Epidermal melanocyte (primary cell): ENCODE measurements around the gene LYPD6.

Experiments used
- DNase-seq: peaks from one replicate; pipeline ENCODE4 v3.0.0; 2011; ENCODE audit warnings: low spot score; ENCODE audit not compliant: insufficient read length

LYPD6 gene

GRCh38 chr2:149346272-149346671 lies 15.9 kb downstream of the LYPD6 start:
- no peak for DNase-seq

DNA sequence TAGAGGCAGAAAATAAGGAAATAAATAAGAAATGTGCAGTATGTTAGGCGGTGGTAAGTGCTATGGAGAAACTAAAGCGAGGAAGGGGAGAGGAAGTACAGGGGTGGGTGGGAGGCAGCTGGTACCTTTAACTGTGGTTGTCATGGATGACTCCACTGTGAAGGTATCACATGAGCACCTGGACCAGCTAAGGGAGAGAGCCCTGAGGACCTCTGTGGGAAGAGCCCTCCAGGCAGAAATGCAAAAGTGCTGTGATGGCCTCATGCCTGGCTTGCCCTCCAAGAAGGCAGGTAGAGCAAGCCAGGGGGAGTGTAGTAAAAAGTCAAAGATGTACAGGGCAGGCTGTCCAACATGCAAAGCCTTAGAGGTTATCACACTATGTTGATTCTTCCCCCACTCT lies 17.9 kb downstream of the LYPD6 start:
- DNase-seq, result no peak

DNA sequence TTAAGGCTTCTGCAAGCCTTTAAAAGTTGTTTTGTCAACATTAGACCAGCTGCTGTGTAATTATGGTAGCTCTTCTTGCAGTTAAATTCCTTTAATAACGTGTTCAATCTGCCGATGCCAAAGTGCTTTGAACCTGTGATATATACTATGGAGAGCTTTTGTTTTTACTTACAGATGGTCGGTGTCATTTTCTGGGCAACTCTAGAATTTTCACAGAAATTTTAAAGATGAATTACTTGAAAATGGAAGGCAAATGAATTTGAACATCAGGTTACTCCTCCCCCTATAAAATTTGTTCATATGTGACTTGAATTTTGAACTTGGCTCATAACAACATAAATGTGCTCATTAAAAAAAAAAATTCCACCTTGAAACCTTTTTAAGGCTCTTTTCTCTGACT lies 23.0 kb downstream of the LYPD6 start:
- DNase-seq, result no peak

DNA sequence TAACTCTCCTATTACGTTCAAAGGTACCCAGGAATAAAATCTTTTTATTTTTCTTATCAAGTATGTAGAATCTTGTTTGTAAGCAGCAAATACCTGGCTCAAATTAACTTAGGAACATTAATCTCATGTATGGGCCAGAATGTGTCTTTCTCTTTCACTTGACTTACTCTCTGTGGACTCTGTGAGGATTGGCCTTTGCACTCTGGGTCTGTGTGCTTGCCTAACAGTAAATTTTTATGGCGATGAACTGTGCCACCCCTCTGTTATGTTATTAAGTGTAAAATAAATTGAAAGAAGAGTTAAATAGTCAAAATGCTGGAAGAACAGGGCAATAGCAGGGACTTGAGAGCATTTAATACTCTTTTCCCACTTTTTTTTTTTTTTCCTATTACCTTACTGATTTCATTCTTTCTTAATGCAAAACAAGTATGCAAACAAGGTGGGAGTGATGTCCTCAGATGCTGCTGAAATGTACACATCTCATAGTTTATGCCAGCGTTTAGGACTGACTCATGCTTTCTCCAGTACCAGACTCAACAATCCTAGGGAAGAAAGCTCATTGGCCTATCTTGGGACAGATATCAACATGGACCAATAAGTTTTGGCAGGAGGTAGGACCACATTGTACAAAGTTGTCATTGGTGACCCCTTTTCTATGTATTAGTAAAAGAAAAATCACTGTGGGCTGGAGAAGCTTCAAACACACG lies 25.5 kb downstream of the LYPD6 start:
- no peak for DNase-seq

DNA sequence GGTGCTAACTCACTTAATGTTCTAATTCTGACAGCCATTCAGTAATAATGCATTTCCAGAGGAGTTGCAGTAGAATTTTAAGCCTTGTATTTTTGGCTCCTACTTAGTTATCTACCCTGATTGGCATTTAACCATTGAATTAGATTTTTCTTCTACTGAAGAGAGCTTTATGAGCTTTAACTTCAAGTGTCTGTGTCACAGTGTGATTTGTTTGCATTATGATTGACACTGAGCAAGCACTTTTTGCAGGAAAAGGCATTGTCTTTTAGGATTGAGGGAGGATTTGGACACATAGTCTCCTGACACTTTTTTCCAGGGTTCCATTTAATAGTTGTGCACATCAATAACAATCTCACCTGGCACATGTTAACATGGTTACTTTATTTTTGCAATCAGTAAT lies 26.7 kb downstream of the LYPD6 start:
- DNase-seq, result no peak

DNA sequence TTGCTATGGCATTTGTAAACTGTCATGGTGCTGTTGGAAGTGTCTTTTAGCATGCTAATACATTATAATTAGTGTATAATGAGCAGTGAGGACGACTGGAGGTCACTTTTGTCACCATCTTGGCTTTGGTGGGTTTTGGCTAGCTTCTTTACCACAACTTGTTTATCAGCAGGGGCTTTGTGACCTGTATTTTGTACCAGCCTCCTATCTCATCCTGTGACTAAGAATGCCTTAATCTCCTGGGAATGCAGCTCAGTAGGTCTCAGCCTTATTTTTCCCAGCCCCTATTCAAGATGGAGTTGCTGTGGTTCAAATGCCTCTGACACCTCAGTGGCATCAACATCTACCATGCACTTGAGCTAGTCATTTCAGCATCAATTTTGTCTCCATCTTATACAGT lies 29.7 kb downstream of the LYPD6 start:
- DNase-seq, result no peak

DNA sequence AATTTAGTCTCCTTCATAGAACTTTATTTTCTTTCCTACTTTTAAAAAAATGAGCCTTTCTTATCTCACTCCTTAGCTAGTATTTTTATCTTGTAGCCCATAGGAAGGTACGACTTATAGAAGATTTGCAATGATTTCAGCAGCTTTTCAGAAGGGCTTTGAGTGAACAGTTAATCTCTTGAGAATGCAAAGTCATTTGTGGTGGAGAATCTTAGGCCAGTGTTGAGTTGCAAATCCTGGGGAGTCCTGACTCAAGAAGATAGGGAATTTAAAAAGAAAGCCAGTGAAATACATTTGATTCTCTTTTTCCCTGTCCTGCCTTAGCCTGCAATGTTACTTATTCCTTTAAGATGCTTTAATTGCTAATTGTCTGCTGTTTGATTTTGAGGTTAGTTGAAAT lies 33.6 kb downstream of the LYPD6 start:
- no peak for DNase-seq

- no peak for DNase-seq
Measured at GRCh38 chr2:149364839-149365238, 34.5 kb downstream of the LYPD6 start.

GRCh38 chr2:149365931-149366583 lies 35.7 kb downstream of the LYPD6 start:
- no peak for DNase-seq

DNA sequence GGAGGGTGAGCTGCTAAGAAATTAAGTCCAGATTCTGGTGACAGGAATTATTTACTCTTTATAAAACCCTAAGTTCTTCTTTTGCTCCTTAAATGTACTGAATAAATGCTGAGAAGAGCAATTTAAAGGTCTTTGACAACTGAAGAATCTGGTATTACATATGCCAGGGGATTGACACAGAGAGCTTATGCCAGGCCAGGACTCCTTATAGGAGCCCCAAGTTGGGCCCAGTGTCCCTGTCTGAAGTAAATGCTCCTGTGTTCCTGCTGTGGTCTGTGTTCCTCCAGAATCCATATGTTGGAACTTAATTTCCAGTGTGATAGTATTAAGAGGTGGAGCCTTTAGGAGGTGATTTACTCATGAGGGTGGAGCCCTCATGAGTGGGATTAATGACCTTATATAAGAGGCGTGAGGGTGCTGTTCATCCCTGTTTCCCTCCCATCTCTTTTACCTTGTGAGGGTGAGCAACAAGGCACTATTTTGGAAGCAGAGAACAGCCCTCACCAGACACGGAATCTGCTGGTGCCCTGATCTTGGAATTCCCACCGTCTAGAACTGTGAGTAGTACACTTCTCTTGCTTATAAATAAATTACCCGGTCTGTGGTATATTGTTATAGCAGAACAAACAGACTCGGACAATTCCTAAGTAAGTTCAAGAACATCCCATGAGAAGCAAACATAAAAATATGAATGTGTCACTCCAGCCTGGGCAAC lies 39.8 kb downstream of the LYPD6 start:
- DNase-seq, result no peak

GRCh38 chr2:149371476-149371875 lies 41.1 kb downstream of the LYPD6 start:
- no peak for DNase-seq

GRCh38 chr2:149375801-149376361 lies 45.5 kb downstream of the LYPD6 start:
- DNase-seq, result no peak

- no peak for DNase-seq
Measured at GRCh38 chr2:149380205-149380604, 49.8 kb downstream of the LYPD6 start.

- DNase-seq, result no peak
Measured at GRCh38 chr2:149383340-149383739, 53.0 kb downstream of the LYPD6 start.

GRCh38 chr2:149385350-149385749 lies 55.0 kb downstream of the LYPD6 start:
- no peak for DNase-seq

DNA sequence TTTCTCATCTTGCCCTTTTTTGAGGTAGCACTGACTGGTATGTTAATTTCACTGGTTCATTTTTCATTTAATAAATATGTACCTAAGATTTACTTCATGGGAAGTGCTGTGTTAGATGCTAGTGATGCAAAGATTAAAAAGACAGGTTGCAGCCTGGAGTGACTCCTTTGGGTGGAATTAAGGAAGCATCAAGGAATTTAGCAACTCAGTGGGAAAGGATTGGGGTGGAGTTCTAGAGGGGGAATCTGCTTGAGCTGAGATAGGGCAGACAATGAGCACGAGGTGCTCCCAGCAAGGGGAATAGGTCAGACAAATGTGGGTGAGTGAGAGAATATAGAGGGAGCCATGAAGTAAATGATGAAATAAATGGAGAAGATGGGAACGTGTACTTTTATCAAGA lies 57.0 kb downstream of the LYPD6 start:
- no peak for DNase-seq

GRCh38 chr2:149388120-149388816 lies 57.9 kb downstream of the LYPD6 start:
- DNase-seq, result no peak

GRCh38 chr2:149389506-149390167 lies 59.2 kb downstream of the LYPD6 start:
- DNase-seq, result no peak

DNA sequence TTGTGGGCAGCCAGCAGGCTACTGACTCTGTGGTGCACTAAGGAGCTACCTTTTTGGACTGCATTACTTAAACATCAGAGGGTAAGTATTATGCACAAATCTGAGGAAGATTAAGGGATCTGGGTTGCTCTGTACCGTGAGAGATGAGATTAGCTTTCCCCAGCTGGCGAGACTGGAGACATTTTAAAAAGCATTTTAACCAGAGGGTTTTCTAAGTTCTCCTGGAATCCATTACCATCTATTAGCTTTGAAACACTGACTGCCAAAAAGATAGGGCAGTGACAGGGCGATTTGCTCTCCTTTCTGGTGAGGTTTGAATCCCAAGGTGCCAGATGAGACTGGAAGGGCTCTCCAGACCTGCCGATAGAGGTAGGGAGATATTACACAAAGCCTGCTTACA lies 63.2 kb downstream of the LYPD6 start:
- no peak for DNase-seq

DNA sequence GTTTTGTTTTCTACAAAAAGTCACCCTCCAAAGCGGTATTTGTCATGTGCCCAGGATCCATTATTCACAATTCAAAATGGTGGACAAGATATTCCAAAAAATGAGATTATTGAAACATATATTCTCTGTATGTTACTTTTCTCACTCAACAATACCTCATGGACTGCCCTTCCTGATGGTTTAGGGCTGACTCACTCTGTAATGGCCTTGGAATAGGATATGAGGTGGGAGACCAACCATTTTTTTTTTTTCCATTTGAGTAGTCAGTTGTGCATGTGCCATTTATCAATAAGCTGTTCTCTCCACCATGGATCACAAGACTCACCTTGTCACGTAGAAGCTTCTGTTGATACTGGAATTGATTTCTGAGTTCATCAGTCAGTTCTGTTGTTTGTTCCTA lies 64.5 kb downstream of the LYPD6 start:
- DNase-seq, result no peak

DNA sequence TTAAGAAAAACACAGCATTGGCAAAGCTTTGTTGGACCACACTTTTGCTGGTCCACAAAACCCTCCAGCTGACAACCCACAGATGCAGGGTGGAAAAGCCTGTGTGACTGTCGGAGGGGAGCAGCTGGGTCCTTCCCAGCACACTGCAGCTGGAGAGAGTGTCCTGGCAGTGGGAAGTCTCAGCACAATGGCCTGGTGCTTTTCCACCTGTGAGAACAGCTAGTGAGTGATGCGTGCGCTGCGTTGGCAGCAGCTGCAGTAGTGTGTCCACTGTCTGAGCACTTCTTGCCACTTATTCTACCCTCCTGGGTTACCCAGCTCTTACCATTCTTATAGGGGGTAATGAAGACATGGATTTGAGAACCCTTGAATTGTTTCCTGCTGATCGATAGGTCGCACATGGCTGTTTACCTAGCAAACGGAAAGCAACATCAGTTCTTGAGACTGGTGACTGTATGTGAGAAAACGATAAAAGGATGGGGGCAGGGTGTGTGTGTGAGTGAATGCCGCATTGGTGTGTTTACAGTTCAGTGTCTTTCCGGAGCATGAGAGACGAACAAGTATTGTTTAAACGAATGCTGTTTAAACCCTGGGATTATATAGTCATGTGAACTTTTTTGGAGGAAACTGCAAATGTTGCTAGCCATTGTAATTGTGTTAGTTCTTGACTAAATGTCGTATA lies 69.7 kb downstream of the LYPD6 start:
- DNase-seq, result no peak
